SK-MEL-5 (cell line): ENCODE measurements around the gene IBA57. TPM values are rescaled to one million over a fixed set of nuclear protein-coding genes. Genes with fewer than 3 reads are reported as not detected.
A peak's percentile ranks its signal among the peaks of the same experiment; 100 is the strongest.

ENCODE experiments used
- DNase-seq: peaks from one replicate; pipeline ENCODE4 v3.0.0-alpha.2; 2016; ENCODE audit warnings: low read depth, low spot score
- in situ Hi-C: cut with HindIII; loops from 2 replicates; pipeline ENCODE4 v1.10.0; 2016; ENCODE audit warnings: low sequenced_read_pairs, high pct_unique_total_duplicates, low pct_unique_long_range_greater_than_20kb
- total RNA-seq: library from RNA; depleted of rRNA; stranded (reverse); fragments of >200 nt; shearing (Covaris generic); gene quantifications from 2 replicates; pipeline ENCODE4 v1.2.3, GENCODE V29; 2014

Gene IBA57
- total RNA-seq, 1 experiment from 2014 or later, result 4.8 TPM

DNA sequence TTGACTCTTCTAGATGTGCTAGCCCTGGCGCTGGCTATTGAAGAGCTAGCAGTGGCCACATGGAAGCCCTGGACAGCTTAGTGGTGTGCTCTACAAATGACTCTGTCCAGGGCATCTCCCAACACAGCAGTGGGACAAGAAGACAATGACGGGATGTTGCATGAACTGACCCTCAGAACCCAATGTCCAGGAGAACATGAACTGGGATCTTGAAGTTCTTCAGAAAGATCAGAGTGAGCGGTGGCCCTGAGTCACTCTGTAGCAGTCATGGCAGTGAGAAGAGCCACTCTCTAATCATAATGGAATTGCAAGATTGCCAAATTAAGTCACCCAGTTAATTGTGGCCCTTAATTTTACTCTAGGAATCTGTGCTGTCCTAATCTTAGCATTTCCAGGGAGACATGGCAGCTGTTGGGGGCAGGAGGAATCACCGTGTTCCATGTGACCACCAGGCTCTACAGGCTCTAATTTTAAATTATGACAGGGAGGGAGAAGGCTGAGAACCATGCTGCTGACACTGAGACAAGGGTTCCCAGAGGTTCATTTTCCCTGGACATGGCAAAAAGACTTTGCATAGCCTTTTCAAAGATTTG is 32.0 kb downstream of the IBA57 start:
- in situ Hi-C loops, result no loop called here
- DNase-seq, result no peak

DNA sequence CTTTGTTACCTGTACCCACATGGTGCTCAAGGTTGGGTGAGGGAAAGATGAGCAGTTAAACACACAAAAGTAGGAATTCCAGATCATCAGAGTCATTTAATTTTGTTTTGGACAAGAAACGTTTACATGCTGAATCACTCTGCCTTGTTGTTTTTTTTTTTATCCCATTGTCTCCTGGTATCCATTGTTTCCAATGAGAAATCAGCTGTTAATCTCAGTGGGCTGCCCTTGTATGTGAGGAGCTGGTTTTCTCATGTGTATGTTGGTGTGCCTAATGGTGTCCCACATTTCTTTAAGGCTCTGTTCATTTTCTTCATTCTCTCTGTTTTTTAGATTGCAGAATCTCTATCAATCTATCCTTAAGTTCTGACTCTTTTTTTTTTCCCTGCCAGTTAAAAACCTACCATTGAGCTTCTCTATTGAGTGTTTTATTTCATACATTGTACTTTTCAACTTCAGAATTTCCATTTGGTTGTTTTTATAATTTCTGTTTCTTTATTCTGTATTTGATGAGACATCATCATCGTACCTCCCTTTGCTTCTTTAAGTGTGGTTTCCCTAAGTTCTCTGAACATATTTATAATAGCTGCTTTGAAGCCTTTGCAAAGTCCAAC is 33.5 kb downstream of the IBA57 start:
- DNase-seq, result no peak
- in situ Hi-C loops, result no loop called here

DNA sequence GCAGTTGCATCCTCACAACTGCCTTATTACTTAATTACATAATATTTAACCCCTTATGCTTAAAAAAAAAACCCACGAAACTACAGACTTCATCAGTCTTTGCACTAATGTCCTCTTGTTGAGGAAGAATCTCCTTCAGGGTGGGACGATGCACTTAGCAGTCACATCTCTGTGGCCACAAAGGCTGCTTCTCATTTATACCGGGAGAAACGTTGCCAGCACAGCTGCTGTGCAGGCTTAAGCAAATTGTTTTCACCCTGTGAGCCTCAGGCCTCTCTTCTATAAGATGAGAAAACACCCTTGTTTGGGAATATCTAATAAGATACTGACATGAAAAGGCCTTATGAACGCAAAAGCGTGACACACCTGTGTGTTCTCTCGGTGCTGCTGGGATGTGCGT is 39.4 kb downstream of the IBA57 start:
- in situ Hi-C loops, result no loop called here
- DNase-seq, result no peak

- in situ Hi-C loops, result no loop called here
- DNase-seq, result peak; percentile 14
Measured at GRCh38 chr1:228205526-228206436, 40.2 kb downstream of the IBA57 start.

GRCh38 chr1:228206582-228207351 is 41.2 kb downstream of the IBA57 start:
- in situ Hi-C loops, result no loop called here
- DNase-seq, result no peak

- DNase-seq, result no peak
- in situ Hi-C loops, result no loop called here
Measured at GRCh38 chr1:228207381-228207810, 41.8 kb downstream of the IBA57 start.

- in situ Hi-C loops, result no loop called here
- DNase-seq, result no peak
Measured at GRCh38 chr1:228207851-228208821, 42.5 kb downstream of the IBA57 start, which contains the start of gene OBSCN. Gene OBSCN (plus strand): TSS chr1:228208044. CDS start chr1:228211784, 3,740 bp downstream.

GRCh38 chr1:228208831-228209551 is 43.4 kb downstream of the IBA57 start:
- DNase-seq, result no peak
- in situ Hi-C loops, result no loop called here

GRCh38 chr1:228209657-228210056 is 44.1 kb downstream of the IBA57 start:
- DNase-seq, result no peak
- in situ Hi-C loops, result no loop called here

GRCh38 chr1:228210076-228210651 is 44.6 kb downstream of the IBA57 start:
- no peak for DNase-seq
- in situ Hi-C loops, result no loop called here

DNA sequence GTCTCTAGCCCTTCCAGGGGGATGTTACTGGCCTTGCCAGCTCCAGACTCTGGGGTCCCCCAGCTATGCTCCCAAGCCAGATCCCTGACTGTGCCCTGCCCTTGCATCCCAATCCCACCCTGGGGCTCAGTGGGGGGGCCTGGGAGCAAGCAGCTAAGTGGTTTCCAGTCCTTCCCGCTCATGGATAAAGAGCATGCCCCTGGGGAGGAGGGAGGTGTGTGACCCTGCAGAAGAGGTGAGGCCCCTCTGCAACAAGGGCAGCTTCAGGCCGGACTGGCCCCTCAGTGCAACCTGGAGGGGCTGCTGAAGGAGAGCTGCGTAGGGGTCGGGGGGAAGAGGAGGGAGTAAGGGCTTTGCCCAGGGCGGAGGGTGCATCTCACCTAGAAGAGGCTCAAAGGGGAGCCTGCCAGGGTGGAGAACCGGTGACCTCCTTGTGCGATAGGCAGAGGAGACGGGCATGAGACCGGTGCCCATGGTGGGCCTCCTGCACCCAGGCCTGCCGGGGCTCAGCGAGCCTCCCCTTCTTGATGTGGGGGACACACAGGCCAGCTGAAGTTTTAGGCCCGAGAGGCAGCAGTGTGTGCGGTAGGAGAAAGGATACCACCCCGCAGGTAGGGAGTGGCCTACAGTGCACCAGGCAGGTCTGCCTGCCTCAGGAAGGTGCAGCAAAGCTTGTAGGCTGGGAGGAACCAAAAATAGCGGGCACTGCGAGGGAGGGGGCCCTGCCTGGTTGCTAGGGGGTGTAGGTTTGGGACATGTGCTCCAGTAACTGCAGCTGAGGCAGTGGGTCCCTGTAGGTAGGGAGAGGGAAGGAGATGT is 45.3 kb downstream of the IBA57 start:
- in situ Hi-C loops, result no loop called here
- no peak for DNase-seq

DNA sequence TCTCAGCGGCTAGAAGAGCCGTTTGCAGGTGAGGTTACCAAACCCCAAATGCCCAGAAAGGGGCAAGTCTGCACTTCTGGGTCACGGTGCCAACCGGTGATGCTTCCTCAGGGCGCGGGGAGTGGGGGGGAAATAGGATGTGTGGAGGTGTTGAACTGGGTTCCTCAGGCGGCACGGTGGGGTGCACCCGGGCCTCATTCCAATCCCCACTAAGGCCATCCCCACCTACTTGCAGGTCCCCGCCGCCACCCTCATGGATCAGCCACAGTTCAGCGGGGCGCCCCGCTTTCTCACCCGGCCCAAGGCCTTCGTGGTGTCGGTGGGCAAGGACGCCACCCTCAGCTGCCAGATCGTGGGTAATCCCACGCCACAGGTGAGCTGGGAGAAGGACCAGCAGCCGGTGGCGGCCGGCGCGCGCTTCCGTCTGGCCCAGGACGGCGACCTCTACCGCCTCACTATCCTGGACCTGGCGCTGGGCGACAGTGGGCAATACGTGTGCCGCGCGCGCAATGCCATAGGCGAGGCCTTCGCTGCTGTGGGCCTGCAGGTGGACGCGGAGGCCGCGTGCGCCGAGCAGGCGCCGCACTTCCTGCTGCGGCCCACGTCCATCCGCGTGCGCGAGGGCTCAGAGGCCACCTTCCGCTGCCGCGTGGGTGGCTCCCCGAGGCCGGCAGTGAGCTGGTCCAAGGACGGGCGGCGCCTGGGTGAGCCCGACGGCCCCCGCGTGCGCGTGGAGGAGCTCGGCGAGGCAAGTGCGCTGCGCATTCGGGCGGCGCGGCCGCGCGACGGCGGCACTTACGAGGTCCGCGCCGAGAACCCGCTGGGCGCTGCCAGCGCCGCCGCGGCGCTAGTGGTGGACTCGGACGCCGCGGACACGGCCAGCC is 46.2 kb downstream of the IBA57 start:
- DNase-seq, result no peak
- in situ Hi-C loops, result no loop called here

GRCh38 chr1:228212415-228212965 is 46.9 kb downstream of the IBA57 start:
- in situ Hi-C loops, result no loop called here
- no peak for DNase-seq
